NCI-H146 (cell line): ENCODE data around the gene LPIN1.
A peak's percentile ranks its signal among the peaks of the same experiment; 100 is the strongest.
"Not testable (repeated sequence)": the region's sequence is repeated elsewhere in the genome, so short reads cannot be mapped to it uniquely, and the experiment has no call there.

Source experiments
- DNase-seq: peaks from one replicate; lab custom pipeline; 2025; lab: John Stamatoyannopoulos, UW

LPIN1 gene

GRCh38 chr2:11812466-11813248 is 66.2 kb downstream of the LPIN1 start:
- DNase-seq = no peak

- not testable (repeated sequence) for DNase-seq
These were observed 66.9 kb downstream of the LPIN1 start for GRCh38 chr2:11813345-11813744.

GRCh38 chr2:11813951-11814350 is 67.5 kb downstream of the LPIN1 start:
- no peak for DNase-seq

- no peak for DNase-seq
These were observed 68.6 kb downstream of the LPIN1 start for GRCh38 chr2:11814979-11815510.

- DNase-seq = not testable (repeated sequence)
These were observed 70.5 kb downstream of the LPIN1 start for GRCh38 chr2:11816935-11817334.

- no peak for DNase-seq
These were observed 72.8 kb downstream of the LPIN1 start for GRCh38 chr2:11819235-11819729.

GRCh38 chr2:11820650-11821049 is 74.2 kb downstream of the LPIN1 start:
- no peak for DNase-seq

GRCh38 chr2:11821705-11822104 is 75.3 kb downstream of the LPIN1 start:
- DNase-seq = no peak

- not testable (repeated sequence) for DNase-seq
These were observed 75.9 kb downstream of the LPIN1 start for GRCh38 chr2:11822359-11822745.

- DNase-seq = no peak
These were observed 76.5 kb downstream of the LPIN1 start for GRCh38 chr2:11822746-11823451.

- no peak for DNase-seq
These were observed 78.7 kb downstream of the LPIN1 start for GRCh38 chr2:11824901-11825828.

GRCh38 chr2:11827547-11827946 is 81.1 kb downstream of the LPIN1 start:
- no peak for DNase-seq

GRCh38 chr2:11828933-11829323 is 82.5 kb downstream of the LPIN1 start:
- no peak for DNase-seq

- DNase-seq = peak; percentile 51
These were observed 83.0 kb downstream of the LPIN1 start for GRCh38 chr2:11829324-11829946.

- DNase-seq = peak; percentile 70
These were observed 83.7 kb downstream of the LPIN1 start for GRCh38 chr2:11829947-11830707.

- DNase-seq = no peak
These were observed 84.4 kb downstream of the LPIN1 start for GRCh38 chr2:11830708-11831301.

GRCh38 chr2:11831415-11831814 is 85.0 kb downstream of the LPIN1 start:
- DNase-seq = no peak

GRCh38 chr2:11832531-11832930 is 86.1 kb downstream of the LPIN1 start:
- no peak for DNase-seq

- DNase-seq = no peak
These were observed 87.2 kb downstream of the LPIN1 start for GRCh38 chr2:11833601-11834000.

GRCh38 chr2:11835403-11835802 is 89.0 kb downstream of the LPIN1 start:
- no peak for DNase-seq
